ENCODE data around the gene IL12RB1. TPM values are rescaled to one million over a fixed set of nuclear protein-coding genes. Genes with fewer than 3 reads are reported as not detected.

IL12RB1 gene
- 10 to 100 TPM; 74.1 to 76.2 TPM for total RNA-seq

DNA sequence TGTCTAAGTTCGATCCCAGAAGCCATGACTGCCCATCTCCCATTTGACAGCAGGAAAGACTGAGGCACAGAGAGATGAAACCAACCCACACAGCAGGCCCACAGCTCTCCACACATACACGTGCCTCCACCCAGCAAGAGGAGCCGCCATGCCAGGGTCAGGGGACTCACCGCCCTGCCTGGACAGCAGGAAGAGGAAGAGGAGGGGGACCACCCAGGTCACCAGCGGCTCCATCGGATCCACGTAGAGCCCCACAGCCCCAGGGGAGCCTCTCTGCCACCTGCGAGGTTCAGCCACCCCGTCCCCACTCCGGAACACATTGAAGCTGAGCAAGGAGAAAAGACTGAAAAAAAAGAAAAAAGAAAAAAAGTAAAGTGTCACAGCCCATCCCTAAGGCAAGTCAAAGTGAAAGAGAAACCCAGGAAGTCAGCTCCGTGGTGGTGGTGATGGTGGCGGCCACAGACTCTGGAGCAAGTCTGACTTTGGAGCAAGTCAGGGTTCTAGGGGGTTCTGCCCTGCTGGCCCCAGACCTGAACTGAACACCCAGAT, at the start of gene IL12RB1:
TSS of gene IL12RB1 (minus strand) at position 345 of the 549 bp plus-strand sequence. CDS start at position 234, 111 bp downstream.

DNA sequence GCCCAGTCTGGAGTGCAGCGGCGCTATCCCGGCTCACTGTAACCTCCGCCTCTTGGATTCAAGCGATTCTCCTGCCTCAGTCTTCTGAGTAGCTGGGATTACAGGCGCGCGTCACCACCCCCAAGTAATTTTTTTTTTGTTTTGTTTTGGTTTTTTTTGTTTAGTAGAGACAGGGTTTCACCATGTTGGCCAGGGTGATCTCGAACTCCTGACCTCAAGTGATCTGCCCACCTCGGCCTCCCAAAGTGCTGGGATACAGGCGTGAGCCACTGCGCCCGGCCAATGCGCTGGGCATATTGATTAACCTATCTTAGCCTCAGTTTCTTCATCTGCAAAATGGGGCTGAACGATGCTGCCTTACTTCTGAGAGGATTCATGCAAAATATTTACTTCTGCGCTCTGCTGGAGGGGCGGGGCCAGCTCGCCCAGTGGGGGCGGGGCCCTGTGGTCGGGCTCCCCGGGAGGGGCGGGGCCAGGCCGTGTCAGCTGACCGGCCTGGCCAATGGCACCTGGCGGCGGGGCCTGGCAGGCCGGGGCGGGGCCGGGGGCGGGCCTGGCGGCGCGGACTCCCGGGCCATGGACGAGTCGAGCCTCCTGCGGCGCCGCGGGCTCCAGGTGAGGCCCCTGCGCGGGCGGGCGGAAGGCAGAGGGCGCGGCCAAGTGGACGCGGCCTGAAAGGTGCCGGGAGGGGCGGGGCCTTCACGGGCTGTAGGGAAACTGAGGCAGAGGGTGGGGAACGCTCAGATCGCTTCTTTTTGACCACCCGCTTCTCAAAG, 10.7 kb upstream of the IL12RB1 start, which contains the start of gene MAST3:
TSS of gene MAST3 (plus strand) at position 562 of the 776 bp plus-strand sequence. CDS start at position 577, 15 bp downstream.

Other genes with a start within 250 kb of the IL12RB1 start
- 100 to 1,000 TPM; 204 to 209 TPM for gene JAK3, start 239.0 kb downstream of the IL12RB1 start, total RNA-seq
- 1,000 to 10,000 TPM; 3,229 to 3,239 TPM for gene RPL18A, start 227.0 kb downstream of the IL12RB1 start, total RNA-seq
- gene SLC5A5, start 215.0 kb downstream of the IL12RB1 start, total RNA-seq, result 1 to 10 TPM; 3.3 to 4.1 TPM
- 10 to 100 TPM; 51.5 to 52.7 TPM for gene CCDC124, start 153.9 kb downstream of the IL12RB1 start, total RNA-seq
- not detected for gene KCNN1, start 119.8 kb downstream of the IL12RB1 start, total RNA-seq
- gene ARRDC2, start 78.8 kb downstream of the IL12RB1 start, total RNA-seq, result 10 to 100 TPM; 63.2 to 65.3 TPM
- gene MAST3, start 10.8 kb upstream of the IL12RB1 start, total RNA-seq, result 10 to 100 TPM; 31.0 to 31.4 TPM
- gene PIK3R2, start 66.2 kb upstream of the IL12RB1 start, total RNA-seq, result 10 to 100 TPM; 12.4 to 16.0 TPM
- gene IFI30, start 86.9 kb upstream of the IL12RB1 start, total RNA-seq, result 10 to 100 TPM; 50.8 to 54.3 TPM
- 1 to 10 TPM; 4.7 to 4.8 TPM for gene MPV17L2, start 106.3 kb upstream of the IL12RB1 start, total RNA-seq
- gene RAB3A, start 117.1 kb upstream of the IL12RB1 start, total RNA-seq, result 1 to 10 TPM; 4.8 to 6.6 TPM
- gene PDE4C, start 139.5 kb upstream of the IL12RB1 start, total RNA-seq, result under 1 TPM in 1 of 2 experiments, not detected in 1; 0.55 TPM
- gene IQCN, start 187.5 kb upstream of the IL12RB1 start, total RNA-seq, result 1 to 10 TPM; 5.2 to 6.0 TPM
- 100 to 1,000 TPM; 357 to 365 TPM for gene JUND, start 194.7 kb upstream of the IL12RB1 start, total RNA-seq
- 100 to 1,000 TPM; 150 to 152 TPM for gene LSM4, start 236.1 kb upstream of the IL12RB1 start, total RNA-seq

Measured in activated naive CD4-positive, alpha-beta T cell treated with anti-CD3 and anti-CD28 coated beads, Interleukin-2, amount 10 ng/mL, durations not matched to agents 5 hours and 36 hours (primary cell).